SU-DHL-6 (cell line): Measurements from ENCODE around the gene PDE7B.

Experiments
- EZH2phosphoT487 ChIP-seq: fragments of 200-600 bp; sonication (generic), shearing (Covaris generic); conservative IDR thresholded peaks from 2 replicates; pipeline ENCODE4 v1.6.1; 2018; ENCODE audit warnings: mild to moderate bottlenecking, antibody characterized with exemption, low read length, moderate library complexity, mixed read lengths
- TF ChIP-seq, protein P1 (sequence below): fragments of 200-600 bp; sonication (generic); IDR thresholded peaks from one replicate; pipeline ENCODE4 v1.5.1; 2017; ENCODE audit warnings: antibody characterized with exemption, mild to moderate bottlenecking, low read length, moderate library complexity; ENCODE audit not compliant: insufficient read depth, poor library complexity, severe bottlenecking

DNA sequence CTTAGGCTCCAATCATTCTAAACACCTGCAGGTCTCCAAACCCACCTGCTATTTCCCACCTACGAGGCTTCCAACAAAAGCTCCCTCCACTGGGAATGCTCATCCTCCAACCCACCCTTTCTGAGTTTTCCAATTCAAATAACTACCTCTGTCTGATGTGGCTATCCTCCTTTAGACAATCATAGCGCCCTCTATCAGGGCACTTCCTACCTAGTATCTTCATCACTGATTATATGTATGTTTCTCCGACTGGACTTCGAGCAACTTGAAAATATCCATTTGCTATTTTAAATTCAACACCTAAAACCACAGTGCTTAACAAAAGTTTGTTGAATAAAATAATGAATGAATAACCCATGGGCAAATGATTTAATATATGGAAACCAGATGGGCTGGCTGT, 357.3 kb downstream of the PDE7B start:
- TF ChIP-seq, protein P1, sequence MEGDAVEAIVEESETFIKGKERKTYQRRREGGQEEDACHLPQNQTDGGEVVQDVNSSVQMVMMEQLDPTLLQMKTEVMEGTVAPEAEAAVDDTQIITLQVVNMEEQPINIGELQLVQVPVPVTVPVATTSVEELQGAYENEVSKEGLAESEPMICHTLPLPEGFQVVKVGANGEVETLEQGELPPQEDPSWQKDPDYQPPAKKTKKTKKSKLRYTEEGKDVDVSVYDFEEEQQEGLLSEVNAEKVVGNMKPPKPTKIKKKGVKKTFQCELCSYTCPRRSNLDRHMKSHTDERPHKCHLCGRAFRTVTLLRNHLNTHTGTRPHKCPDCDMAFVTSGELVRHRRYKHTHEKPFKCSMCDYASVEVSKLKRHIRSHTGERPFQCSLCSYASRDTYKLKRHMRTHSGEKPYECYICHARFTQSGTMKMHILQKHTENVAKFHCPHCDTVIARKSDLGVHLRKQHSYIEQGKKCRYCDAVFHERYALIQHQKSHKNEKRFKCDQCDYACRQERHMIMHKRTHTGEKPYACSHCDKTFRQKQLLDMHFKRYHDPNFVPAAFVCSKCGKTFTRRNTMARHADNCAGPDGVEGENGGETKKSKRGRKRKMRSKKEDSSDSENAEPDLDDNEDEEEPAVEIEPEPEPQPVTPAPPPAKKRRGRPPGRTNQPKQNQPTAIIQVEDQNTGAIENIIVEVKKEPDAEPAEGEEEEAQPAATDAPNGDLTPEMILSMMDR: no peak
- TF ChIP-seq EZH2phosphoT487: no peak
